ENCODE data around the gene TAF1L. TPM values are rescaled to one million over a fixed set of nuclear protein-coding genes. Genes with fewer than 3 reads are reported as not detected.
"Not testable (repeated sequence)": the region's sequence is repeated elsewhere in the genome, so short reads cannot be mapped to it uniquely, and the experiment has no call there.

The TAF1L gene
- total and polyA plus RNA-seq, 4 donors: not detected

DNA sequence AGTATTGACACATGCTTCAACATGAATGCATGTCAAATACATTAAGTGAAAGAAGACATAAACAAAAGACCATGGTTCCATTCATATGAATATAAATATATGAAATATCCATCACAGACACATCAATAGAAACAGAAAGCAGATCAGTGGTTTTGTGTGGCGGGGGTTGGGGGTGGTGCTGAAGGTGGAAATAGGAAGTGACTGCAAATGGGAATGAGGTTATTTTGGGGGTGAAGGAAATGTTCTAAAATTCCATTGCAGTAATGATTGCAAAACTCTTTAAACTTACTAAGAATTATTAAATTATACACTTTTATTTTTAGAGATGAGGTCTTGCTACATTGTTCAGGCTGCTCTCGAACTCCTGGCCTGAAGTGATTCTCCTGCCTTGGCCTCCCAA lies 28.7 kb downstream of the TAF1L start:
- TF ChIP-seq, protein P1, sequence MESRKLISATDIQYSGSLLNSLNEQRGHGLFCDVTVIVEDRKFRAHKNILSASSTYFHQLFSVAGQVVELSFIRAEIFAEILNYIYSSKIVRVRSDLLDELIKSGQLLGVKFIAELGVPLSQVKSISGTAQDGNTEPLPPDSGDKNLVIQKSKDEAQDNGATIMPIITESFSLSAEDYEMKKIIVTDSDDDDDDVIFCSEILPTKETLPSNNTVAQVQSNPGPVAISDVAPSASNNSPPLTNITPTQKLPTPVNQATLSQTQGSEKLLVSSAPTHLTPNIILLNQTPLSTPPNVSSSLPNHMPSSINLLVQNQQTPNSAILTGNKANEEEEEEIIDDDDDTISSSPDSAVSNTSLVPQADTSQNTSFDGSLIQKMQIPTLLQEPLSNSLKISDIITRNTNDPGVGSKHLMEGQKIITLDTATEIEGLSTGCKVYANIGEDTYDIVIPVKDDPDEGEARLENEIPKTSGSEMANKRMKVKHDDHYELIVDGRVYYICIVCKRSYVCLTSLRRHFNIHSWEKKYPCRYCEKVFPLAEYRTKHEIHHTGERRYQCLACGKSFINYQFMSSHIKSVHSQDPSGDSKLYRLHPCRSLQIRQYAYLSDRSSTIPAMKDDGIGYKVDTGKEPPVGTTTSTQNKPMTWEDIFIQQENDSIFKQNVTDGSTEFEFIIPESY (IDR thresholded peaks at IDR 0.05): no peak
- TF ChIP-seq JUND (IDR thresholded peaks at IDR 0.05): no peak
- TF ChIP-seq RAD21 (IDR thresholded peaks at IDR 0.05): no peak
- no peak for TF ChIP-seq HNF4A (conservative IDR thresholded peaks at IDR 0.05)
- TF ChIP-seq FOXA1 (IDR thresholded peaks at IDR 0.05): no peak
- no peak for TF ChIP-seq CTCF (IDR thresholded peaks at IDR 0.05; ENCODE audit: low read depth, low read length, missing input control)
- TF ChIP-seq NR2F2 (IDR thresholded peaks at IDR 0.05): no peak
- no peak for TF ChIP-seq RXRA (IDR thresholded peaks at IDR 0.05)
- TF ChIP-seq ATF3 (IDR thresholded peaks at IDR 0.05): no peak
- no peak for TF ChIP-seq FOXA2 (IDR thresholded peaks at IDR 0.05)
- TF ChIP-seq YY1 (IDR thresholded peaks at IDR 0.05): no peak
- TF ChIP-seq, protein P2, sequence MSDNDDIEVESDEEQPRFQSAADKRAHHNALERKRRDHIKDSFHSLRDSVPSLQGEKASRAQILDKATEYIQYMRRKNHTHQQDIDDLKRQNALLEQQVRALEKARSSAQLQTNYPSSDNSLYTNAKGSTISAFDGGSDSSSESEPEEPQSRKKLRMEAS (IDR thresholded peaks at IDR 0.05): no peak
- TF ChIP-seq HNF4G (IDR thresholded peaks at IDR 0.05): no peak
- Histone ChIP-seq H3K4me1 (ENCODE audit: control insufficient read depth in 4 of 4, insufficient read depth in 4 of 4, low read length in 3 of 4) (no peaks in the 10 kb centered on the region), H3K9me3 (ENCODE audit: control insufficient read depth in 4 of 4, low read length in 3 of 4) (peaks cover 0 to 6% (median 3%) of the 10 kb centered on the region in 4 donors), H3K27me3 (ENCODE audit: control insufficient read depth in 4 of 4, insufficient read depth in 4 of 4, low read length in 3 of 4) (no peaks in the 10 kb centered on the region), H3K27ac (ENCODE audit: low read depth in 1 of 2, low read length in 2 of 2) (no peak overlapping the region), H3K9ac (ENCODE audit: low read depth in 1 of 2, low read length in 2 of 2) (no peak overlapping the region), H3K36me3 (ENCODE audit: control insufficient read depth in 4 of 4, insufficient read depth in 3 of 4, low read depth in 1 of 4, low read length in 3 of 4) (no peaks in the 10 kb centered on the region), H3K4me3 (ENCODE audit: low read depth in 1 of 3, low read length in 3 of 3) (no peak overlapping the region)
- 59% methylated on average over 2 of the region's 2 CpGs for WGBS
- no peak for DNase-seq (ENCODE audit: low spot score)

GRCh38 chr9:32603914-32604852 lies 31.3 kb downstream of the TAF1L start:
- no peak for DNase-seq (ENCODE audit: low spot score)
- no peaks in the 10 kb centered on the region for H3K36me3 ChIP-seq (ENCODE audit: control insufficient read depth in 4 of 4, insufficient read depth in 3 of 4, low read depth in 1 of 4, low read length in 3 of 4)
- H3K9ac ChIP-seq (ENCODE audit: low read depth in 1 of 2, low read length in 2 of 2): no peak overlapping the region
- peaks cover 0 to 6% (median 3%) of the 10 kb centered on the region in 4 donors for H3K9me3 ChIP-seq (ENCODE audit: control insufficient read depth in 4 of 4, low read length in 3 of 4)
- H3K27ac ChIP-seq (ENCODE audit: low read depth in 1 of 2, low read length in 2 of 2): no peak overlapping the region
- TF ChIP-seq YY1 (IDR thresholded peaks at IDR 0.05): no peak
- TF ChIP-seq SP1 (IDR thresholded peaks at IDR 0.05): no peak
- TF ChIP-seq ATF3 (IDR thresholded peaks at IDR 0.05): no peak
- no peaks in the 10 kb centered on the region for H3K4me1 ChIP-seq (ENCODE audit: control insufficient read depth in 4 of 4, insufficient read depth in 4 of 4, low read length in 3 of 4)
- no peaks in the 10 kb centered on the region for H3K27me3 ChIP-seq (ENCODE audit: control insufficient read depth in 4 of 4, insufficient read depth in 4 of 4, low read length in 3 of 4)
- 80% methylated on average over 12 of the region's 12 CpGs for WGBS
- H3K4me3 ChIP-seq (ENCODE audit: low read depth in 1 of 3, low read length in 3 of 3): no peak overlapping the region

- not testable (repeated sequence) for H3K36me3 ChIP-seq (ENCODE audit: control insufficient read depth in 4 of 4, insufficient read depth in 3 of 4, low read depth in 1 of 4, low read length in 3 of 4); H3K27ac ChIP-seq (ENCODE audit: low read depth in 1 of 2, low read length in 2 of 2); H3K4me3 ChIP-seq (ENCODE audit: low read depth in 1 of 3, low read length in 3 of 3); H3K27me3 ChIP-seq (ENCODE audit: control insufficient read depth in 4 of 4, insufficient read depth in 4 of 4, low read length in 3 of 4); H3K4me1 ChIP-seq (ENCODE audit: control insufficient read depth in 4 of 4, insufficient read depth in 4 of 4, low read length in 3 of 4); DNase-seq (ENCODE audit: low spot score); H3K9ac ChIP-seq (ENCODE audit: low read depth in 1 of 2, low read length in 2 of 2); H3K9me3 ChIP-seq (ENCODE audit: control insufficient read depth in 4 of 4, low read length in 3 of 4)
- WGBS: 64% methylated on average over 3 of the region's 3 CpGs
Measured at GRCh38 chr9:32599021-32599420, 36.4 kb downstream of the TAF1L start.
